Pancreas (tissue), 10 donors: ENCODE data around the gene NFIX. TPM values are rescaled to one million over a fixed set of nuclear protein-coding genes. Genes with fewer than 3 reads are reported as not detected.

Experiments
- ATAC-seq, 4 donors: fragments of 200-7000 bp; cut with Tn5 transposase; one replicate each; pipeline versions ENCODE4 v1.8.0 to v1.9.1; 2020; ENCODE audit warnings: mild to moderate bottlenecking in 4 of 4, moderate library complexity in 4 of 4
- DNase-seq, 6 donors: peaks; one replicate each; pipeline ENCODE4 v3.0.0-alpha.2; 2020
- FAIRE-seq: peaks from 2 replicates; lab custom pipeline; 2012; peaks lifted over from hg19 to GRCh38; lab: Jason Lieb, UNC
- H3K27ac ChIP-seq, 4 donors: fragments of 200-600 bp; sonication (generic); 1 replicate in 3 of 4; 2 replicates in 1 of 4; pipeline versions ENCODE4 v1.5.0 to v1.8.0; 2020
- H3K27me3 ChIP-seq, 4 donors: fragments of 200-600 bp; one replicate each; pipeline ENCODE4 v1.8.0; 2021
- H3K36me3 ChIP-seq, 3 donors: fragments of 200-600 bp; sonication (generic) in 1 of 3; one replicate each; pipeline versions ENCODE4 v1.5.0 to v1.8.0; 2020 to 2021
- H3K4me1 ChIP-seq, 3 donors: fragments of 200-600 bp; one replicate each; pipeline ENCODE4 v1.8.0; 2021
- H3K4me3 ChIP-seq, 4 donors: fragments of 200-600 bp; sonication (generic) in 2 of 4; one replicate each; pipeline versions ENCODE4 v1.5.0 to v1.8.0; 2020 to 2021
- H3K9me3 ChIP-seq, 4 donors: fragments of 200-600 bp; one replicate each; pipeline ENCODE4 v1.8.0; 2021
- CTCF ChIP-seq, 4 donors: fragments of 200-600 bp; sonication (generic) in 3 of 4; IDR thresholded peaks; one replicate each; pipeline versions ENCODE4 v1.5.0 to v1.8.0; 2021; ENCODE audit warnings: antibody characterized with exemption in 4 of 4
- WGBS, 2 donors: extraction: QIAGEN DNeasy Blood & Tissue Kit; methylation state at CpG; one replicate each; pipeline ENCODE4 v1.1.7; 2013; 5-methylcytosine and 5-hydroxymethylcytosine counted together
- intact Hi-C, 3 donors: fragments of 100-400 bp; cut with DNase I; formaldehyde crosslinking; loops; one replicate each; pipeline versions ENCODE4 v1.11.1 to v1.14.2; 2022
- polyA plus RNA-seq, 2 donors: library from polyadenylated mRNA; stranded (reverse); fragments of 200-250 nt; gene quantifications; one replicate each; pipeline ENCODE4 v1.2.3, GENCODE V29; 2013
- total RNA-seq, 6 donors: library from RNA; stranded (reverse); fragmentation: NEBNext Ultra II Directional in 4 of 6; extraction: Animal tissue kit (Norgen Biotek cat#: 25700) in 4 of 6; gene quantifications; one replicate each; pipeline versions ENCODE4 v1.2.1 to v1.2.4, GENCODE V29; 2021 to 2023
- donor health status: healthy with polysubstance abuse.
- donor health status: DM: no; HTN: no; CAD: no; lungs with moderate emphysema.
- donor health status: DM: no; HTN: no; CAD: no.
- donor health status: control.
- donor health status: control.
- donor health status: Bipolar disorder and iron deficiency.
- donor health status: DM: yes; HTN: yes; CAD: no.
- donor health status: DM: no; HTN: no; CAD: no.
- donor health status: DM: no; HTN: no; CAD: no.
- donor health status: DM: yes; HTN: yes; CAD: no.

NFIX gene
- total and polyA plus RNA-seq, 8 donors: 8.3 to 45.1 (median 32.7) TPM

- intact Hi-C loops: no loop called here
- Histone ChIP-seq H3K27me3 (no peaks in the 10 kb centered on the region), H3K9me3 (no peaks in the 10 kb centered on the region), H3K27ac (peak overlapping the region in 3 of 4 donors; percentile 5 to 68 (median 64)), H3K36me3 (peaks cover 0 to 10% (median 0%) of the 10 kb centered on the region in 3 donors), H3K4me3 (peak overlapping the region in 1 of 4 donors; percentile 22), H3K4me1 (peaks cover 0 to 7% (median 0%) of the 10 kb centered on the region in 3 donors)
- peak in 2 of 4 donors; percentile 14 to 20 for ATAC-seq
- no peak for TF ChIP-seq CTCF (IDR thresholded peaks at IDR 0.05)
- peak in 1 of 6 donors; percentile 67 for DNase-seq
- FAIRE-seq: no peak
- 32 to 40% methylated on average over 58 to 77 of the region's 77 CpGs for WGBS, 2 donors
These were observed 104.1 kb downstream of the NFIX start for GRCh38 chr19:13099073-13099999.

- Histone ChIP-seq H3K36me3 (peaks cover 0 to 5% (median 0%) of the 10 kb centered on the region in 3 donors), H3K9me3 (no peaks in the 10 kb centered on the region), H3K27me3 (no peaks in the 10 kb centered on the region), H3K4me1 (peaks cover 0 to 7% (median 0%) of the 10 kb centered on the region in 3 donors), H3K27ac (peak overlapping the region in 2 of 4 donors; percentile 64 to 68), H3K4me3 (no peak overlapping the region)
- DNase-seq (no peak), ATAC-seq (no peak), FAIRE-seq (no peak)
- WGBS, 2 donors: 75 to 81% methylated on average over 12 of the region's 12 CpGs
- intact Hi-C loops: loop anchor here in 1 of 3 donors (10.0 kb wide), 1 partner anchor 135 kb away; no protein-coding TSS in a partner anchor
- no peak for TF ChIP-seq CTCF (IDR thresholded peaks at IDR 0.05)
These were observed 104.8 kb downstream of the NFIX start for GRCh38 chr19:13100031-13100588.

GRCh38 chr19:13100841-13101589 lies 105.7 kb downstream of the NFIX start:
- Histone ChIP-seq H3K36me3 (no peaks in the 10 kb centered on the region), H3K27me3 (no peaks in the 10 kb centered on the region), H3K4me1 (peaks cover 0 to 7% (median 0%) of the 10 kb centered on the region in 3 donors), H3K4me3 (peak overlapping the region in 1 of 4 donors; percentile 37), H3K9me3 (no peaks in the 10 kb centered on the region), H3K27ac (no peak overlapping the region)
- 51 to 64% methylated on average over 16 to 18 of the region's 18 CpGs for WGBS, 2 donors
- intact Hi-C loops: loop anchor here in 1 of 3 donors (10.0 kb wide), 1 partner anchor 134 kb away; no protein-coding TSS in a partner anchor
- ATAC-seq (no peak), DNase-seq (no peak), FAIRE-seq (no peak)
- TF ChIP-seq CTCF (IDR thresholded peaks at IDR 0.05): no peak

GRCh38 chr19:13101590-13102415 lies 106.5 kb downstream of the NFIX start:
- ATAC-seq (no peak), DNase-seq (no peak), FAIRE-seq (no peak)
- Histone ChIP-seq H3K27me3 (no peaks in the 10 kb centered on the region), H3K4me3 (peak overlapping the region in 1 of 4 donors; percentile 37), H3K36me3 (no peaks in the 10 kb centered on the region), H3K27ac (peak overlapping the region in 3 of 4 donors; percentile 29 to 65 (median 63)), H3K9me3 (no peaks in the 10 kb centered on the region), H3K4me1 (peaks cover 0 to 7% (median 0%) of the 10 kb centered on the region in 3 donors)
- 68 to 79% methylated on average over 7 of the region's 7 CpGs for WGBS, 2 donors
- intact Hi-C loops: loop anchor here in 1 of 3 donors (10.0 kb wide), 1 partner anchor 133 kb away; no protein-coding TSS in a partner anchor
- no peak for TF ChIP-seq CTCF (IDR thresholded peaks at IDR 0.05)
